Measurements from ENCODE around the gene HDAC7.

Gene HDAC7

DNA sequence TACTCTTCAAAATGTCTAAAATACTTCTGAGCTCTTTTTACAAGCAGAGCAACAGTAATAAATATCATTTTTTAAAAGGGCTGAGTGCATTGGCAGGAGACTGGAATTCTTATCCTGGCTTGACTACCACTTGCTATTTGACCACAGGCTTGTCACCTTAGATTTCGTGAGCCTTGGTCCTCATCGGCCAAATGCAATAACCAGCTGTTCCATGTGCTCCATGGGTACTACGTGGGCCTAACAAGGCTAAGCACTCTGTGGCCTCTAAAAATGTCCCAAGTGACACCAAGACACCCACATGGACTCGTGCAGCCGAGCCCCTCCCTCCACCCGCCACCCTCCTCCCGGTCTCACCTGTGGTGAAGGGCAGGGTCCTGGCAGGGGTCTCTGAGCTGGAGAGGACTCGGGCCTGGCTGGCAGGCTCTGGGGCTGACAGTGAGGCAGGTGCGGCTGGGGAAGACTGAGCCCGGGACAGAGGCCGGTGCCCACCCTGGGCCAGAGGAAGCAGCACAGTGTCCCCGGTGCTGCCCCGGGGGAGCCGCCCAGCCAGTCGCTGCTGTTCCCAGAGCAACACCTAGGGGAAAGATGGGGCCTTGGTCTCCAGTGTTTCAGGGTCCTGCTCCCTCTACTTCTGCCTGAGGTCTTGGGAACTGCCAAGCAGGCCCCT lies 26.6 kb downstream of the HDAC7 start:
- no peak for DNase-seq (ENCODE audit: low spot score)

- no peak for DNase-seq (ENCODE audit: low spot score)
Measured at GRCh38 chr12:47791874-47792273, 27.8 kb downstream of the HDAC7 start.

GRCh38 chr12:47791351-47791746 lies 28.4 kb downstream of the HDAC7 start:
- no peak for DNase-seq (ENCODE audit: low spot score)

GRCh38 chr12:47790676-47791350 lies 28.9 kb downstream of the HDAC7 start:
- DNase-seq (ENCODE audit: low spot score), result no peak

DNA sequence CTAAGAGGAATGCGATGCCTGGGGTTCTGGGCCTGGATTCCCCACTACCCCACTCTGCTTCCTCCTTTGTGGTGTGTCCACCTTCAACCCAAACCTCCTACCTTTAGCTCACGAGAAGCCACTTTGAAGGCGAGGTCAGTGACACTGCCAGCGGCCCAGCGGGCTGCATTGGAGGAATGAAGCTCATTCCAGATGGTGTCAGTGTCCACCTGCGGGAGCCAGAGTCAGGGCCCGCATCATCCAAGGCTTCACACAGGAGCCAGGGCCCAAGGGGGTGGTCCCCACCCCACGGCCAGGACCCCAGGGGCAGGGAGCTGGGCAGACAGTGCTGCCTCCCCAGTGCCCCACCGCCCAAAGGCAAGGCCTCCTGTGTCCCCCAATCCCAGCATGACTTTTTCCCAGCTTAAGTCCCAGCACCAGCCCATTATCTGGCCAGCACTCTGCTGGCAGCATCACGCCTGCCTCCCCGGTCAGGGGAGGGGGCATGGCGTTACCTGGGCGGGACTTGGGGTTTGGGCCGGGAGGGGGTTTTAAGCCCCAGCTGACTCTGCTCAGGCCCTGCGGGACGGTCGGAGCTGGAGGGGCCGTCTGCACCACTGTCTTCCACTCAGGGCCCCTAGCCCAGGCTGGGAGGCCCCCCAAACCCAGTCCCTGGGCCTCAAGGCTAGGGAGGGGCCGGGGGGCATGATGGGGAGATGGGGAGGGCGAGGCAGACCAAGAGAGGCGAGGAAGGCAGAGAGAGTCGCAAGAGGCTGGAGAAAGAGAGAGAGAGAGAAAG lies 29.8 kb downstream of the HDAC7 start:
- no peak for DNase-seq (ENCODE audit: low spot score)

DNA sequence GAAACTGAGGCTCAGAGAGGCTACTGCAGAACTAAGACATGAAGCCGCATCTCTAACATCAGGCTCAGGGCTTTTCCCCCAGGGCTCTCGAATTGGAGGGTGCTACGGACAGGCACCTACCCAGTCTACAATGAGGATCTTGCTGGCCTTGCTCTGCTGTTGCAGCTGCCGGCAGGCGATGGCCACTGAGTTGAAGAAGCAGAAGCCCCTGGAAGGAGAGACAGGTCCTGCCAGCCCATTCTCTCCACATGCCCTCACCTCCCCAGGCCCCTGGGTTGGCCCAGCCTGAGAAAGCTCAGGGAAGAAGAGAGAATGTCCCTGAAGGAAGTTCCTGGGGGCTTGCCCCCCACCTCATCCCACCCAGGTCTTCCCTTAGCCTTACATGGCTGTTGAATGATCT lies 30.6 kb downstream of the HDAC7 start:
- no peak for DNase-seq (ENCODE audit: low spot score)

DNA sequence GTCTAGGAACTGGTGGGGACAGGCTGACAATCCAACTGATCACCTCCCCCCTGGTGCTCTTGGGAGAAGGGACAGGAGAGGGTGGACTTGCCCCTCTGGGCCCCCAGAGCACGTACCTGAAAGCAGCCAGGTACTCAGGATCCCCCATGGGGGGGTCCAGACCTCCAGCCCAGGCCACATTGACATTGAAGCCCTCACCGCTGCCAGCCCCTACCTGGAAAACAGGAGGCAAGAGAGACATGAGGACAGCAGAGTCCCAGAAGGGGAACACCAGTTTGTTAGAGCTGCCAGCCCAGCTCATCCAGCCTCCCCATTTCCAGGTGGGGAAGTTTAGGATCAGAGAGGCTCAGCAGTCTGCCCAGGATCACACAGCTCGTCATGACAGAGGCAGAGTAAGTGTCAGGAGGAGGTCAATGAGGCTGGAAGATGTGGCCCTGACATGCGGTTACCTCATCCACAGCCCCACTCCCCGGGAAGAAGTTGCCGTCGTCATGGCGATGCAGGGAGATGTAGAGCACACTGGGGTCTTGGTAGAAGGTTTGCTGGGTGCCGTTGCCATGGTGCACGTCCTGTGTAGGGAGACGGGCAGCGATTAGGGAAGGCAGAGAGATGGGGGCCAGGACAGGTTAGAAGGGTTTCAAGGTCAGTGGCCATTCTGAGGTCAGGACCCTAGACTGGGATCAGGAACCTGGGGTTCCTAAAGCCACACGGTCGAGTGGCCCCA lies 31.9 kb downstream of the HDAC7 start:
- no peak for DNase-seq (ENCODE audit: low spot score)

DNA sequence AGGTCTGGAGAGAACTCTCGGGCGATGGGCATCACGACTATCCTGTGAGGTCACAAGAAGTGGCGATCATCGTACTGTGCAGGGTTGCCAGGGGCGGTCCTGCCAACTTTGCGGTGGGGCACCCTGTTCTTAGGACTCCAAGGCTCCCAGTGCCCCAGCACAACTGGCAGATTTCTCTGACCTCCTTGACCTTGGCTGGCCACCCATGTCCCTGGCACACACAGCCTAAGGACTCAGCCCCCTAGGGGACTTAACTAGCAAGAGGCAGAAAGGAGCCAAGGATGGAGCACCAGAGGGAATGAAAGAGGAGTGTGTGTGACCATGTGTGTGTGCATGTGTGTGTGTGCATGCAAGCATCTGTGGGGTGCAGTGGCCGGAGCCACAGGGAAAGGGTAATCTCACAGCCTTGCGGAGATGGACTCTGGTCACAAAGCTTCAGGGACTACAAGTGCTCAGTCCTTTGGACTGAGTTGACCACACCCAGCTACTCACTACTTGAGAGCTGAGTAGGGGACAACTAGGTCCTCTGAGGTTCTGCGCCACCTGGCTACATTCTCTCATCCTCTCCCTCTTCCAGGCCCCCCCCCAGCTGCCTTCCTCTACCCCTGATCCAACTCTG lies 32.9 kb downstream of the HDAC7 start:
- no peak for DNase-seq (ENCODE audit: low spot score)

DNA sequence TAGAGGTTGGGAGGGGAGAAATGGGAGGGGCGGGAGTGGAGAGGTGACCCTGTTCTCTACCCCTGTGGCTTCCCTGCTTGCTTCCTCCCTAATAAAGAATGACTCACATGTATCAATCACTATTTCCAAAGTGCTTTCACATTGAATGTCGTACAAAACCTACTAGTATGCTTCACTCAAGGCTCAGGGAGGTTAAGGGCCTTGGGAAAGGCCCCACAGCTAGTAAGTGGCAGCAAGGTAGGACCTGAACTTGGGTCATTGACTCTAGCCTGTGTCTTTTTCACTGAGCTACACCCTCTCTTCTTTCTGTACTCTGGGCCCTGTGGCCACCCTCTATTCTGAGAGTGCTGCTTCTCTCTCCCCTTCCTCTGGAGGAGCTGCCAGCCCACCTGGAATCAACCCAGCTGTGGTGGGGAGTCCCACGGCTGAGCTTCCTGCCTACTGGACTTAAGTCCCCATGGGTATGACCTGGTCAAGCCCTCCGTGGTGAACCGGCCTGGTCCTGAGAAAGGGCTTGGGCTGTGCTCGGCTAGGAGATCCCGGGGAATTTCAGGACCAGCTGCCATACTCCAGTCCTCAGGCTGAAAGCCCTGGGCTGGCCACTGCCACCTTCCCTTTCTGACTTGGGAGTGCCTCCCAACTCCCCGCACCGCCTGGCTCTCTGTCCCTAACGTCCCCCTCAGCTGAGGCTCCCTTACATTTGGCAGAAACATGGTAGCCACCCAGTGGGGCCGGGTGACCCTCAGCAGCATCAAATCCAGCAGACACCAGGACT lies 33.6 kb downstream of the HDAC7 start:
- no peak for DNase-seq (ENCODE audit: low spot score)

DNA sequence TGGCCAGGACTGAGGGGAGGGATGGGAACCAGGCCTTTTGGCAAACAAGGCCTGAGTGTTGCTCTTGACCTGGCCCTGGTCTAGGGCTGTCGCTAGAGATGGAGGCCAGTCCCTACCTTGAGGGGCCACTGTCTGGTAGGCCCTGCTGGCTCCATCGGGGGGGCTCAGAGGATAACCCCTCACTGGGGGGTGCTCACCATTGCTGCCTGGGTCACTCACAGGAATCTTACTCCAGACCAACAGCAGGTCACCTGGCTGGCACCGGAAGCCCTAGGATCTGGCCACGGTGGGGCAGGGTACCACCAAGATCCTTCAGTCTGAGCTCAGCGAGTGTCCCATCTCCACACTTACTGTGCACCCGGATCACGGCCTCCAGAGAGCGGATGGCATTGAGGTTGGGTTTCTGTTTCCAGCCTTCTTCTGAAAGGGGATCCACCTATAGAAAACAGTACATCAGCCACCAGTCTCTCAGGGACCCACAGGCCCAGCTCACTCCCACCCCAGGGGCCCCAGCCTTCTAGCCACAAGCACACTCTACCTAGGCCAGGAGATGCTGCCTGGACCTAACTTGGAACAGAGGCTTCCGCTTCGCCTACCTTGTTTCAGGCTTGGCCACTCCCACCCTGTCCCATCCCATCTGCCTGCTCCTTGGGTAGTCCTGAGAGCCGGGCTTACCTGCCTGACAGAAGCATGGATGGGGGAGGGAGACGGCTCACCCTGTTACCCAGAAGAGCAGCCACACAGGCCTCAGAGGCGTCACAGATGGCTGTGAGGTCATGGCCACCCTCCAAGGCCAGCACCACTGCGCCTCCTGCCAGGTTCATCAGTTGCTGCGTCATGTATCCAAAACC lies 34.4 kb downstream of the HDAC7 start:
- no peak for DNase-seq (ENCODE audit: low spot score)

DNA sequence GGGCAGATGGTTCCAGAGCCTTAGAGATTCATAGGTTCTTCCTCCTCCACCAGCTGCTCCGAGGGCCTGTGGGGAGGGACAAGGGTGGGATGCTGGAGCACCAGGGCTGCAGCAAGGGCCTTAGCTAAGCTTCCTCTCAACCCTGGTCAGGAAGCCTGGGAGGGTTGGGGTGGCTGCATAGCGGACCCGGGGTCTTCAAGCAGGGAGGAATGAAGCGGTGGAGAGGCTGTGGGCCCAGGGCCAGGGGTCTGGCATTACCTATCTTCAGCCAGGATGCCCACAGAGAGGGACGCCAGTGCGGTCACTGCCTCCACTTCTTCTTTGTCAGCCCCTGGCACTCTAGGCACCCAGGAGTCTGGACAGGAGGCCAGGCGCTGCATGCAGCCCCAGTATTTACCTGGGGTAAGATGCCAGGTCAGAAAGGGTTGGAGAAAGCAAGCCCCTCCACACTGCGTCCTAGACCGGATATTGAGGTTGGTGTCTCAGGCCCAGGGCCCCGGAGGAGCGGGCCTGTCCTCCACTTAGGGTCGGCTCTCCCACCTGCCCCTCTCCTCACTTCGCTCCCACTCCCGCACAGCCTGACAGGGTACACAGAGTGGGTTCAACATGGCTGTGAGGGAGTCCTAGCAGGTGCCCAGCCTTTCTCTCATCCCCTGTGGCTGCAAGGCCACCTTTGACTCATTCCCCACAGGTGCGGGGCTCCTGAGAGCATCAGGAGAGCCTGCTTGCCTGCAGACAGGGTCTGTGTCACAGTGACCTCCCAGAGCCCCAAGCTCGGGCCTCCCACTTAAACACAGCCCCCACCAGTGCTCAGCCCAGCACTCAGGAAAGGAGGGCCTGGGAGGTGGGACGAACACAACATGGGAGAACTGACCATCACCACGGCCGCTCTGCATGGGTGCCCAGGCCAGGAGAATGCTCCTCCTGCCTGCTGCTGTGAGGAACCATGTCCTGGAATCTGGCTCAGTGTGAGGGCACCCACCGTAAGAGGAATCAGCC lies 35.6 kb downstream of the HDAC7 start:
- DNase-seq (ENCODE audit: low spot score), result no peak

GRCh38 chr12:47783024-47783755 lies 36.5 kb downstream of the HDAC7 start:
- DNase-seq (ENCODE audit: low spot score), result no peak

GRCh38 chr12:47782372-47782770 lies 37.3 kb downstream of the HDAC7 start:
- no peak for DNase-seq (ENCODE audit: low spot score)

GRCh38 chr12:47781479-47782371 lies 38.0 kb downstream of the HDAC7 start:
- no peak for DNase-seq (ENCODE audit: low spot score)

- no peak for DNase-seq (ENCODE audit: low spot score)
Measured at GRCh38 chr12:47779943-47780504, 39.7 kb downstream of the HDAC7 start.

DNA sequence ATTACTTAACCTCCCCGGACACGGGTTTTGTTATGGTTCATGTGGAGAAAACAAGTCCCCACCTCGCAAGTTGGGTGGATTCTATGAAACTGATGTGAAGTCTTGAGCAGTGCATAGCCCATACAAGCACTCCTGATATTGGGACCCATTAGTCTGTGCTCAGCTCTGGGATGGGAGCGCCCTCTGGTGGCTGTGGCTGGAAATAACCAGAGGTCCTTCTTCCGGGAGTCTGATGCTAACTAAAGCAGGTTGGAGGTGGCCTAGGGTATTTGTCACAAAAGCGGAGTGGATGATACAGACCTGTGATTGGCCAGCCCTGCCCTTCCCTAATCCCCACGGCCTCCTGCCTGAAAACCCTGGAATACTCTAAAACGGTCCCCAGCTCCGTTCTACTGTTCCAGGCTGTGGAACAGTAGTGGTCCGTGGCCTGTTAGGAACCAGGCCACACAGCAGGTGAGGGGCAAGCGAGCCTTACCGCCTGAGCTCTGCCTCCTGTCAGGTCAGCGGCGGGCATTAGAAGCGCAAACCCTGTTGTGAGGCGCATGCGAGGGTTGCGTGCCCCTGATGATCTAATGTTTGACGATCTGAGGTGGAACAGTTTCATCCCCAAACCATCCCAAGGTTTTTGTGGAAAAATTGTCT lies 40.3 kb downstream of the HDAC7 start:
- peak; percentile 83 for DNase-seq (ENCODE audit: low spot score)
